Heart right ventricle (tissue), 16 donors: Measurements from ENCODE around the gene CCNE1. TPM values are rescaled to one million over a fixed set of nuclear protein-coding genes. Genes with fewer than 3 reads are reported as not detected.

Experiments
- ATAC-seq, 8 donors: fragments of 200-7000 bp; cut with Tn5 transposase; one replicate each; pipeline ENCODE4 v1.9.1; 2020; ENCODE audit warnings: mild to moderate bottlenecking in 8 of 8, moderate library complexity in 8 of 8, moderate number of reproducible peaks in 1 of 8
- DNase-seq, 2 donors: peaks; one replicate each; pipeline ENCODE4 v3.0.0-alpha.2; 2020
- H3K27ac ChIP-seq, 10 donors: fragments of 200-600 bp; sonication (generic) in 2 of 10; one replicate each; pipeline versions ENCODE4 v1.5.0 to v1.8.0; 2020 to 2022; ENCODE audit warnings: mild to moderate bottlenecking in 3 of 10
- H3K27me3 ChIP-seq, 7 donors: fragments of 200-600 bp; one replicate each; pipeline ENCODE4 v1.8.0; 2021 to 2022; ENCODE audit warnings: mild to moderate bottlenecking in 2 of 7
- H3K36me3 ChIP-seq, 9 donors: fragments of 200-600 bp; sonication (generic) in 1 of 9; one replicate each; pipeline versions ENCODE4 v1.5.0 to v1.8.0; 2020 to 2022; ENCODE audit warnings: mild to moderate bottlenecking in 2 of 9
- H3K4me1 ChIP-seq, 9 donors: fragments of 200-600 bp; sonication (generic) in 1 of 9; one replicate each; pipeline versions ENCODE4 v1.5.0 to v1.8.0; 2020 to 2022; ENCODE audit warnings: mild to moderate bottlenecking in 4 of 9
- H3K4me3 ChIP-seq, 10 donors: fragments of 200-600 bp; sonication (generic) in 2 of 10; one replicate each; pipeline versions ENCODE4 v1.5.0 to v1.8.0; 2020 to 2022; ENCODE audit warnings: mild to moderate bottlenecking in 7 of 10, moderate library complexity in 2 of 10
- H3K9me3 ChIP-seq, 11 donors: fragments of 200-600 bp in 10 of 11; sonication (generic) in 2 of 11; one replicate each; pipeline versions ENCODE4 v1.5.0 to v1.8.0; 2013 to 2022; ENCODE audit warnings: mild to moderate bottlenecking in 2 of 11, control low read depth in 1 of 11, moderate library complexity in 1 of 11
- WGBS, 2 donors: extraction: QIAGEN DNeasy Blood & Tissue Kit; methylation state at CpG; one replicate each; pipeline ENCODE4 v1.1.7; 2013; ENCODE audit warnings: inconsistent platforms in 1 of 2; 5-methylcytosine and 5-hydroxymethylcytosine counted together
- intact Hi-C, 10 donors: fragments of 100-400 bp; cut with DNase I; formaldehyde crosslinking; loops; one replicate each; pipeline versions ENCODE4 v1.11.1 to v1.14.2; 2022
- polyA plus RNA-seq, 2 donors: library from polyadenylated mRNA; stranded (reverse); fragments of 200-250 nt; gene quantifications; one replicate each; pipeline ENCODE4 v1.2.3, GENCODE V29; 2013
- total RNA-seq, 10 donors: library from RNA; stranded (reverse); fragmentation: NEBNext Ultra II Directional in 3 of 10; extraction: Animal tissue kit (Norgen Biotek cat#: 25700) in 3 of 10; gene quantifications; one replicate each; pipeline versions ENCODE4 v1.2.1 to v1.2.4, GENCODE V29; 2021 to 2023
- TF ChIP-seq, protein P1 (sequence below), 9 donors: fragments of 200-600 bp; sonication (generic) in 2 of 9; IDR thresholded peaks; one replicate each; pipeline versions ENCODE4 v1.5.0 to v1.8.0; 2021 to 2022; ENCODE audit warnings: antibody characterized with exemption in 9 of 9, mild to moderate bottlenecking in 5 of 9, moderate library complexity in 1 of 9
- donor health status: Arrhythmogenic right ventricular cardiomyopathy.
- donor health status: ischemic (EF 13 %, LVEDD 7.1; RV severe dilation, severe dysfunction).
- donor health status: healthy with polysubstance abuse.
- donor health status: DM: no; HTN: yes; CAD: no.
- donor health status: DM: no; HTN: no; CAD: no.
- donor health status: ischemic (EF 25% LVEDD 6.9; RV normal size, moderate dysfunction).
- donor health status: ischemic (EF 25% LVEDD 5.7; RV mildly dilated, moderate dysfunction).
- donor health status: healthy.
- donor health status: DM: yes; HTN: yes; CAD: no.
- donor health status: Ischemic cardiomyopathy.
- donor health status: ischemic (EF 35%, LVEDD 5.7; RV mildly dilated, moderate dysfunction).
- donor health status: nonischemic (EF 11% LVEDD 7.7; RV severe dilation, severe dysfunction).
- donor health status: DM: yes; HTN: yes; CAD: no.
- donor health status: PGD.
- donor health status: ischemic (EF 29% LVEDD 5.4; RV normal size, mild dysfunction).
- donor health status: nonischemic (EF 23%, LVEDD 6.1; RV moderate dilation, normal function).

The CCNE1 gene
- total and polyA plus RNA-seq, 12 donors, result 1.4 to 4.0 (median 2.4) TPM

DNA sequence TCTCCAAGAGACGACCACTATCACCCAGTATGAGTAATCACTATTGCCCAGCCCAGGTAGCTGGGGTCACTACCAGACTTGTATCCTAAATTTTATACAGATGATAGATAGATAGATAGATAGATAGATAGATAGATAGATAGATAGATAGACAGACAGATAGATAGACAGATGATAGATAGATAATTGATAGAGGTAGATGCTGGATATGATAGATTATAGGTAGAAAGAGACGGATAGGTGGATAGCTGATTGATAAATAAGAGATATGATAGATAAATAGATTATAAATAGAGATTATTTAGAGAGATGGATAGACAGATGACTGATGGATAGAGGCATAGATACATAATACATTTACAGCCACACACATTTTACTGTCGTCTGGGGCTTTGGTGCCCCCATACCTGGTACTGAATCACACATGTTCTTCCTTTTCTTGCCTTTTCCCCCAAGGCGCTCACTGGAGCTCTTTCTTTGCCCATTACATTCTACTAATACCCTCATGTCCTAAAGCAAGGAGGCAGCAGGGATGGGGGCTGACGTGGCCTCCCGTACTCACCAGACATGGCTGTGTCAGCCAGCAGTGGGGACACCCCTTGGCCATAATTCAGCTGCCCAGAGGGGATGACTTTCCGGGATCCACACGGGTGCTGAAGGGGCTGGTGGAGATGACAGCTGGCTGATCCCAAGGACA is 44.6 kb upstream of the CCNE1 start:
- Histone ChIP-seq H3K4me3 (no peak overlapping the region), H3K4me1 (peaks cover 0 to 4% (median 0%) of the 10 kb centered on the region in 9 donors), H3K27me3 (peaks cover 0 to 21% (median 0%) of the 10 kb centered on the region in 7 donors), H3K9me3 (no peaks in the 10 kb centered on the region), H3K36me3 (no peaks in the 10 kb centered on the region), H3K27ac (no peak overlapping the region)
- TF ChIP-seq, protein P1, sequence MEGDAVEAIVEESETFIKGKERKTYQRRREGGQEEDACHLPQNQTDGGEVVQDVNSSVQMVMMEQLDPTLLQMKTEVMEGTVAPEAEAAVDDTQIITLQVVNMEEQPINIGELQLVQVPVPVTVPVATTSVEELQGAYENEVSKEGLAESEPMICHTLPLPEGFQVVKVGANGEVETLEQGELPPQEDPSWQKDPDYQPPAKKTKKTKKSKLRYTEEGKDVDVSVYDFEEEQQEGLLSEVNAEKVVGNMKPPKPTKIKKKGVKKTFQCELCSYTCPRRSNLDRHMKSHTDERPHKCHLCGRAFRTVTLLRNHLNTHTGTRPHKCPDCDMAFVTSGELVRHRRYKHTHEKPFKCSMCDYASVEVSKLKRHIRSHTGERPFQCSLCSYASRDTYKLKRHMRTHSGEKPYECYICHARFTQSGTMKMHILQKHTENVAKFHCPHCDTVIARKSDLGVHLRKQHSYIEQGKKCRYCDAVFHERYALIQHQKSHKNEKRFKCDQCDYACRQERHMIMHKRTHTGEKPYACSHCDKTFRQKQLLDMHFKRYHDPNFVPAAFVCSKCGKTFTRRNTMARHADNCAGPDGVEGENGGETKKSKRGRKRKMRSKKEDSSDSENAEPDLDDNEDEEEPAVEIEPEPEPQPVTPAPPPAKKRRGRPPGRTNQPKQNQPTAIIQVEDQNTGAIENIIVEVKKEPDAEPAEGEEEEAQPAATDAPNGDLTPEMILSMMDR (IDR thresholded peaks at IDR 0.05), result no peak
- intact Hi-C loops, result no loop called here
- ATAC-seq (no peak), DNase-seq (no peak)
- WGBS, 2 donors, result 75 to 77% methylated on average over 8 of the region's 8 CpGs

DNA sequence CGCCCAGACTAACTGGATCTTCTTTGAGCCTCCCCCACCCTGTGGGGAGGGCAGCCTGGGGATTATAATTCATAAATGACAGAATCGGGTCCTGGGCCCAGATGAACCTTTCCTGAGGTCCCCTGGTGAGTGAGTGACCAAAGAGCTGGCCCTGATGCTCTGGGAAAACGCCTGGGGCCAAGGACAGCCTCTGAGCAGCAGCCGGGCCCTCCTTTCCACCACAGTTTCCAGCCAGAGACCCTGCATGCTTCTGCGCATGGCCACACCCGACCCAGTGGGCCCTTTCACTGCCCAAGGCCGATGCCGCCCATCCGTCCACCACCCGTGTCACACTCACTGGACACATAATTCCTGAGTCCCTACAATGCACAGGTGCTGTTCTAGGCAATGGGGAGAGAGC is 43.6 kb upstream of the CCNE1 start:
- intact Hi-C loops, result no loop called here
- Histone ChIP-seq H3K36me3 (no peaks in the 10 kb centered on the region), H3K9me3 (no peaks in the 10 kb centered on the region), H3K27ac (no peak overlapping the region), H3K27me3 (peaks cover 0 to 15% (median 0%) of the 10 kb centered on the region in 7 donors), H3K4me1 (peaks cover 0 to 4% (median 0%) of the 10 kb centered on the region in 9 donors), H3K4me3 (no peak overlapping the region)
- ATAC-seq, result no peak
- 85 to 88% methylated on average over 10 of the region's 10 CpGs for WGBS, 2 donors
- TF ChIP-seq, protein P1 (IDR thresholded peaks at IDR 0.05), result no peak
- DNase-seq, result no peak

DNA sequence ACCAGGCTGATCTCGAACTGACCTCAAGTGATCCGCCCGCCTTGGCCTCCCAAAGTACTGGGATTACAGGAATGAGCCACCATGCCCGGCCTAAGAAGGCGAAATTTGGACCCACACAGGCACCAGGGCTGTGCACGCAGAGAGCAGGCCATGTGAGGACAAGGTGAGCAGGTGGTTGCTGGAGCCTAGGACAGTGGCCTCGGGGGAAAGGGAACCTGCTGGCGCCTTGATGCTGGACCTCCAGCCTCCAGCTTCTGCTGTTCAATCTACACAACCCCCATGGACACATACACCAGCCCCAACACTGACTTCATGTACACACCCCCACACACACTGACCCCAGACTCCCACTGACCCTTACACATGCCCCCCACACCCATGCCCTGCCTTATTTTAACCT is 41.8 kb upstream of the CCNE1 start:
- DNase-seq, result no peak
- intact Hi-C loops, result loop anchor here in 4 of 10 donors (2.0 to 5.0 kb wide), 2 partner anchors 102 to 103 kb away; no protein-coding TSS in a partner anchor
- Histone ChIP-seq H3K27me3 (peaks cover 0 to 10% (median 0%) of the 10 kb centered on the region in 7 donors), H3K4me3 (no peak overlapping the region), H3K9me3 (no peaks in the 10 kb centered on the region), H3K27ac (no peak overlapping the region), H3K4me1 (peaks cover 0 to 4% (median 0%) of the 10 kb centered on the region in 9 donors), H3K36me3 (no peaks in the 10 kb centered on the region)
- TF ChIP-seq, protein P1 (IDR thresholded peaks at IDR 0.05), result no peak
- 92 to 95% methylated on average over 8 of the region's 8 CpGs for WGBS, 2 donors
- no peak for ATAC-seq

DNA sequence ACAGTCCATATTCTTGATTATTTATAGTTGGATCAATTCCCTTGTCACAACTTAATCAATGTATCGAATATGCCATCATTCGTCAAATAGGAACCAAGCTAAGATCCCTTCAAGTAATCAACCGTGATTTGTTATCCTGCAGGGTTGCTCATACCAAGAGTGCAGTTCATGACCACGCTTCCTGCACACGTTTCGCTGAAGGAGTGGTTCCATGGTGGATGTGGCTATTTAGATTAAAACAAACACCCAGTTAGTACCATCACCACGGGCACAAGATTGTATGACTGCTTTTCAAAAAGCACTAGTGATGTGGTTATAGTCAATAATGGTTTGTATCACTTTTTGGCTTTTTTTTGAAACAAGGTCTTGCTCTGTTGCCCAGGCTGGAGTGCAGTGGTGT is 41.1 kb upstream of the CCNE1 start:
- no peak for ATAC-seq
- Histone ChIP-seq H3K4me1 (peaks cover 0 to 4% (median 0%) of the 10 kb centered on the region in 9 donors), H3K4me3 (no peak overlapping the region), H3K36me3 (no peaks in the 10 kb centered on the region), H3K27me3 (peaks cover 0 to 5% (median 0%) of the 10 kb centered on the region in 7 donors), H3K27ac (no peak overlapping the region), H3K9me3 (no peaks in the 10 kb centered on the region)
- TF ChIP-seq, protein P1 (IDR thresholded peaks at IDR 0.05), result no peak
- DNase-seq, result no peak
- intact Hi-C loops, result loop anchor here in 4 of 10 donors (2.0 to 5.0 kb wide), 2 partner anchors 102 kb away; no protein-coding TSS in a partner anchor
- 85 to 88% methylated on average over 7 of the region's 7 CpGs for WGBS, 2 donors
